ENCODE data around the gene NEDD9. TPM values are rescaled to one million over a fixed set of nuclear protein-coding genes. Genes with fewer than 3 reads are reported as not detected.
A peak's percentile ranks its signal among the peaks of the same experiment; 100 is the strongest.

NEDD9 gene
- total RNA-seq, 1 experiment from 2014 or later: 1.2 TPM

DNA sequence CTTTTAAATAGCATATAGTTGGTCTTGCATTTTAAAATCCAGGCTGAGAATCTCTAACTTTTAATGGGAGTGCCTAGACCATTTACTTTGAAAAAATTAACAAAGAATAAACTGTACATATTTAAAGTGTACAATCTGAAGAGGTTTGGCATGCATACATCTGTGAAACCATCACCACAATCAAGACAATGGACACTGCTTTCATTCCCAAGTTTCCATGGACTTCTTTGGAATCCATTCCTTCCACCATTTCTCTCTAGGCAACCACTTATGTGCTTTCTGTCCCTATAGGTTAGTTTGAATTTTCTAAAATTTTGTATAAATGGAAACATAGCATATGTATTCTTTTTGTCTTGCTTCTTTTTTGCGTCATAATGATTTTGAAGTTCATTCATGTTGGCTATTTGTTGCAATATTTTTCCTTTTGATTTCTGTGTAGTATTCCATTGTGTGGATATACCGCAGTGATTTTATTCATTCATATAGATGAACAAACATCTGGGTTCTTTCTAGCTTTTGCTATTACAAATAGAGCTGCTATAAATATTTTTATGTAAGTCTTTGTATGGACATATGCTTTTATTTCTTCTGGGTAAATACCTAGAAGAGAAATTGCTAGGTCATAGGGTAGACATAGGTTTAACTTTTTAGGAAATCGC is 50.9 kb downstream of the NEDD9 start:
- DNase-seq (ENCODE audit: low spot score): no peak

DNA sequence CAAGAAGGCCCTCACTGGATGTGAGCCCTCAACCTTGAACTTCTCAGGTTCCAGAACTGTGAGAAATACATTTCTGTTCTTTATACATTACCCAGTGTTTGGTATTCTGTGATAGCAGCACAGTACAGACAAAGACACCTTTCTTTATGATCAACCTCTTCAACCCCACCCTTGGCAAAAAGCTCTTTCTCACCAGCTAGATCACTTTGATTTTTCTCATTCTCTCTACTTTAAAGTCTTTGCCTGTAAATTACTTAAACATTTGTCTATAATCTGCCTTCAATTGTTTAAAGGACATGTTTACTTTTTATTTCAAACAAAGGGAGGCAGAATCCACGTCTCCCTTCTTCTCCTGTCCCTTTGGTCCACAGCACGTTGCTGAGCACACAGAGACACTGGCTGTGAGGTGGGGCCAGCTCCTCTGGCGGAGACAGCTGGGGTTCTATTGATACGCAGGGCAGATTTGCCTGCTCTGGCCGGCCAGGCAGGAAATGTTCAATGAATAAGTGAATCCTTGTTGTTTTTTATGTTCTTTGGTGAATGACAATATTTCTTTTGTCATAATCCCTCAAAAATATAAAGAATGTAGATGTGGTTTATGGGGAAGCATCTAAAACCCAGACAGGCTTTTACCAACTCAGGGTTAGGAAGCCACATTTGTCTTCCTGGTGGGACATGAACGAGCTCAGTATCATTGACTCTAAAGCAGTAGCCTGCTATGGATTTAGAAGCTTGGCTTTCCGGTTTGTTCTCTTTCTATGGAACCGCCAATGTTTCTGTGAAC is 52.9 kb downstream of the NEDD9 start:
- DNase-seq (ENCODE audit: low spot score): no peak

- no peak for DNase-seq (ENCODE audit: low spot score)
Measured at GRCh38 chr6:11179088-11179418, 53.4 kb downstream of the NEDD9 start.

DNA sequence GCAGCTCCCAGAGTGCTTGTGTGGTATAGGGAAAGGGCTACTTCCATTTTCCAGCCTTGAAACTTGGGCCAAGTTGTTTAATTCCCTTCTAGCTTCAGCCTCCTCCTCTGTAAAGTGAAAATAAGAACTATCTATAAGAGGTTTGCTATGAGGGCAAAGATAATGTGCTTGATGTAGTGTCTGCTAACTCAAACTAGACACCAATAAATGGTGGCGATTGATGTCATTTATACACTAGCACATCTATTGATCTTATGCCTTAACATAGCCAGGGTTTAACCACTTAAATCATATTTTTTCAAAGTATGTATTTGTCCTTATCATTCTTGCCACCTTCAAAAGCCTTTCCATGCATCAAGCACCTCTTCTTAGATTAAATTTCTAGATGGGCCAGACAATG is 55.2 kb downstream of the NEDD9 start:
- DNase-seq (ENCODE audit: low spot score): no peak

DNA sequence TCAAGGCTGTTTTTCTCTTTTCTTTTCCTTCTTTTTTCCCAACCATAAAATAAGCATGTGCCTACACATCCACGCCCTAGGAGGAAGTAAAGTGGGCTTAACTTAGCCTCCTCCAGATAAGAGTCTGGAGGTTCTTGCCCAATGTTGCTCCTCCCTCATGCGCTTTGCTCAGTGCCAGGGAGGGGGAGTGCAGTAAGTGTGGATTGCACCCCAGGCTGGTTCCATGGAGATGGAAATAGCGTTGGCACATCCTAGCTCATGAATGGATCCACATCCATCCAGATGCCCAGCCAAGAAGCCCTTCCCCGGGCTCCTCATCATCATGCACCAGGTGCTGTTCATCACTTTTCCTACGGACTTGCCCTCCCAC is 58.2 kb downstream of the NEDD9 start:
- DNase-seq (ENCODE audit: low spot score): no peak

- DNase-seq (ENCODE audit: low spot score): peak; percentile 25
Measured at GRCh38 chr6:11172501-11173327, 59.8 kb downstream of the NEDD9 start.

- DNase-seq (ENCODE audit: low spot score): no peak
Measured at GRCh38 chr6:11171952-11172351, 60.5 kb downstream of the NEDD9 start.

DNA sequence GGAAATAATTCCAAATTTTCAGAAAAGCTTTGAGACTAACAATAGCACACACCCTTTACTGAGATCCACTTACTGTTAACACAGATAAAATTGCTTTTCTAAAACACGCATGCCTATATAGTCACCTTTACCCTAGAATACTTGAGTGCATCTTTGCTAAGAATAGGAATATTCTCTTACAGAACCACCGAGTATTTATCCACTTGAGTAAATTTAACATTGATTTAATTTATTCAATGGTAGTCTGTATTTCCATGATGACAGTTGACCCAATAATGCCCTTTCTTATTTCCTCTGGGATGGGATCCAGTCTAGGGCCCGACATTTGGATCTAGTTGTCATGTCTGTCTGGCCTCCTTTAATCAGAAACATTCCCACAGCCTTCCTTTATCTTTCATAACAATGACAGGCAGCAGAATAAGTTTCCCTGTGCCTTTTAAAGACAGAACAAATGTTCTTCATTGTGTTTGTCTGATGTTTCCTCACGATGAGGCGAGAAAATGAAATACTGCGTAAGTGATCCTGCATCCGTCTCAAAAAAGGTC is 64.3 kb downstream of the NEDD9 start:
- no peak for DNase-seq (ENCODE audit: low spot score)

DNA sequence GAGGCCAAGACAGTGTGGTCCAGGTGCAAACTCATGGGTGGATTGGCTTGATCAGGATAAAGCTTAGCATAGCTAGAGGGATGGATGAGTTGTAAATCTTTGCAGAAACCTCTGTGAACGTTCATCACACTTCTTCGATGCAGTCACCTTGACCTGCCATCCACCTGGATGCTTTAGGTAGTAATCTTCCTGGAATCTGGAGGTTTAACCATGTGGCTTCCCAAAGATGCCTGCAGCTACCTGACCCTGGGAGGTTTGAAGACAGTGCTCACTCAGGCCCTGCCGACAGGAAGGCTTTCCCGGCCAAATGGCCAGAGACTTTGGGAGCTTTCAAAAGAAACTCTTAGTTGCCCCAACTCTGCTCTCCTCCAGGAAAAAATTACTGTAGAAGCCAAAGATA is 65.5 kb downstream of the NEDD9 start:
- DNase-seq (ENCODE audit: low spot score): no peak

DNA sequence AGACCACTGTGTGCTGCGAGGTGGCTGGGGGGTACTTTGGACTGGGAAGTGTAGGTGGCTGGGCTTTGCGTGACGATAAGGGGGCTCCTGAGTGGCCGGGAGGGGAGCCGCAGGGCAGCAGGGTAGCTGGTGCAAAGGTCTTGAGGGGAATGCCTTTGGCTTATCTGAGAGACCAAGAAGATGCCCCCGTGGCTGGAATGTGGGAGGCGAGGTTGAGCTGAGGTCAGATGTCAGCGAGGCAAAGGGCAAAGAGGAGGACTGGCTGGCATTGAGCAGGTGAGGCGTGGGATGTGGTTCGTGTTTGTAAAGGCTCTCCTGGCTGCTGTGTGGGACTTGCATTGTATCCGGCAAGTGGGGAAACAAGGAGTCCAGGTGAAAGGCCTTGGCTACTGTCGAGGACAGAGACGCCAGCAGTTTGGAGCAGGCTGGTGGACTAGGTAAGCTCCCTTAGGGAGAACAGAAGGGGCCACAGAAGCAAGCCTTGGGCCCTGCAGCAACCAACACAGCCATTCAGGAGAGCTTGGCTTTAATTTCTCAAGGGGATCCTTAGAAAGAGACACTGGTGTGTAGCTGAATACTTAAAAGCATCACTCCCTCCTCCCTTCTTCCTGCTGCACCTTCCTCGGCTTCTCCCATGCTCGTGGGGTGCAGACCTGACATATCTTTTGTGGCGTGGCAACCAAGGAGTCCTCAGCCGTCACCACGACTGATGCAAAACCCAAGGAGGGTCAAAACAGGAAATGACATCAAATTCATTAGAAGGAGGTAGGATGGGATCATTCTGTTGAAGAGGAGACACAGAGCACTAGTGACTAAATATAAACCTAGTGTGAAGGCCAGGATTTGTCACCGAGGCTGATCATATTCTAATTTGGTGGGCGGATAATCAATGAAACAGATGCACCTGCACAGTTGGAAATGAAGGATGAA is 67.5 kb downstream of the NEDD9 start:
- DNase-seq (ENCODE audit: low spot score): no peak

DNA sequence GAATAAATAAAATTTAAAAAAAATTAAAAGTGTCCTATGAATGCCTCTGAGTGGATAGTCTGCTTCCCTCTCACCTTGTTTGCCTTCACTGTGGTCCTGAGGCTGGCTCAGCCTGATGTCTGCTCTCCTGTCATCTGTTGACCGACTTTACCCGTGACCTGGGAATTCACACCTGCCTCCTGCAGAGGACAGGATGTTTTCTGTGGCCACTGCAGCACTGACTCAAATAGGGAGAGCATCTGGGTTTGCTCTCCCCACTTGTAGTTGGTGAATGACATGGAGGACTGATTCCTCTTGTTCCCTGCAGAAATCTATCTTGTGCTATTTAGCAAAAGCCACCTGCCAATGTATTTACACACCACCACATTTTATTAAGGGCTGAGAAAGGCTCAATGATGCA is 68.5 kb downstream of the NEDD9 start:
- no peak for DNase-seq (ENCODE audit: low spot score)

GRCh38 chr6:11162262-11162661 is 70.2 kb downstream of the NEDD9 start:
- no peak for DNase-seq (ENCODE audit: low spot score)

GRCh38 chr6:11161031-11161956 is 71.2 kb downstream of the NEDD9 start:
- DNase-seq (ENCODE audit: low spot score): peak; percentile 48

DNA sequence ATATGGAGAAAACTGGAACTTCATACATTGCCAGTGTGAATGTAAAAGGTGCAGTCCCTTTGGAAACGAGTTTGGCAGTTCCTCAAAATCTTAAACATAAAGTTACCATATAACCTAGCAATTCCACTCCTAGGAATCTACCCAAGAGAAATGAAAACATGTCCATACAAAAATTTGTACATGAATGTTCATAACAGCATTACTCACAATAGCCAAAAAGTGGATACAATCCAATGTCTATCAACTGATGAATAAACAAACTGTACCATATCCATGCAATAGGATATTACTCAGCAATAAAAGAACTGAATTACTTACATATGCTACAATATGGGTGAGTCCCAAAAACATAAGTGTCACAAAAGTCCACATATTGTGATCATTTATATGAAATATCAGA is 72.3 kb downstream of the NEDD9 start:
- DNase-seq (ENCODE audit: low spot score): no peak

DNA sequence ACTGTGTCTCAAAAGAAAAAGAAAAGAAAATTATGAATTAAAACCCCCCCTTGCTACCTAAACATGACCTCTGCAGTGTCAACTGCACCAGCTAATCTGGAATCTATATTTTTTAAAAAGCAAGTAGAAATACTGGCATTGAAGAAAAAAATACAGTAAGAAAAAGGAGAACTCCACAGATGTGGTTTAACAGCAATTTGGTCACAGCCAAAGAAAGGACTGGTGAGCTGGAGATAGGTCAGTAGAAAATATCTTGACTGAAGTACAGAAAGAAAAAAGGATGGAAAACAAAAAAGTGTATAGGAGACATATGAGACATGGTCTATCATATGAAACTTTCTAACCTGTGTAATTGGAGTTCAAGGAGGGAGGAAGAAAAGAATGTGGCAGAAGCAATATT is 76.9 kb downstream of the NEDD9 start:
- no peak for DNase-seq (ENCODE audit: low spot score)

DNA sequence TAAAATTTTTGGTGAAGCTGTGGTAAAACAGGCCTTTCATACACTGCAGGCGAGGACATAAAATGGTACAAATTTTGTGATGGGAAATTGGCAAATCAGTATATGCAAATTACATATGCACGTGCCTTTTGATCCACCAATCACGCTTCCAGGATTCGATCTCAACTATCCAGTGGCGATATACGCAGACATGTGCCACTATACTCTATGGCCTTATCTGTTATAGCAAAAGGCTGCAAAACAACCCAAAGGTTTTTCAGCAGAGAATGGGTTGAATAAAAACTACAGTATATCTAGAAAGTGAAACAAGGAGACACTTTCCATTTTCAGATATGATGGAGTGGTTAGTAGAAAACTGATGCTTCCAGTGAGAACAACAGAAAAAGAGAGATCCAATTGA is 79.0 kb downstream of the NEDD9 start:
- DNase-seq (ENCODE audit: low spot score): no peak

- DNase-seq (ENCODE audit: low spot score): no peak
Measured at GRCh38 chr6:11152581-11152980, 79.9 kb downstream of the NEDD9 start.

DNA sequence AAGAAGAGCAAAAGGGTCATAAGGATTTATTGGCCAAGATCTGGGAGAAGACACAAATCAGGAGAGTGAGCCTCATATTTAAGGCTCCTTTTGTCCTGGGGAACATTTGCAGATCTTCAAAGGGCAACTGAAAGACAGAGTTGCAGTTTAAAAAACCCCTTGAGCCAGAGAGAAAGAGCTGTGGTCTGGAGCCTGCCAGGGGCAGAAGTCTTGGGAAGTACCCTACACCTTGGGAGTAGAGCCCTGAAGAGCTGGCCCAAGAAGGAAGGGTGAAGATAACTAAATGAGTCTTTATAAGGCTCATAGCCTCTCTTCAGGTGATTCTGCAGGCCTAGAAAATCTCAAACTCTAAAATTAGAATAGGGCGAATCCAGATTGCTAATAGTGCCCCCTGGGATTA is 81.0 kb downstream of the NEDD9 start:
- DNase-seq (ENCODE audit: low spot score): no peak

GRCh38 chr6:11149551-11149950 is 82.9 kb downstream of the NEDD9 start:
- DNase-seq (ENCODE audit: low spot score): no peak

DNA sequence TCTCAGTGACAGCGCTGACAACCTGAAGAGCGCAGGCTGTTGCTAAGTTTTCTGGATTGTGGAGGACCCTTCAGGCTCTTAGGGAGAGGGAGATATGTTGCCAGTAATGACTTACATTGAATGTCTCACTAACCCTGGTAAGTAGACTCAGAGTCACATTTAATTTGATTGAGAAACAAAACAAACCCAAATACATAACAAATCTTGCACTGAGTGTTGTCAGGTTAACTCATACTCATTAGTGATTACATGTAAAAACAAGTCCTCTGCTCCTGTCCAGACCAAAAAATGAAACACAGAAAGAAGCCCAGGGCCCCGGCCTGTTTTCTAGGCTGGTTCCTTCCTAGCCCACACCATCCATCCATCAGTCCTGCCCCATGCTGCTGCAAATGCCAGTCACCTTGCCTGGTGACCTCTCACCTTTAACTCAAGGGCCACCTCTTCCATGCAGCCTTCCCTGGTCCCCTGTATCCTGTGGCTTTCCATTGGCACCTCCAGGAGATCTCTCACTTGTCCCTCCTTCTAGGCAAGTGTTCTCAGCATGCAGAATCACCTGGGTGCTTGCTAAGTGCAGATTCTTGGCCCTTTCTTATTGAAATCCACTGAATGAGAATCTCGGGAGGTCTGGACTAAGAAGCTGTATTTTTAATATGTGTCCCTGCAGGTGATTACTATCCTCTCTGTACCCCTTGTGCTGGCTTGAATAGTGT is 86.2 kb downstream of the NEDD9 start:
- DNase-seq (ENCODE audit: low spot score): no peak

All from H4 (cell line).